Activated CD8-positive, alpha-beta memory T cell treated with anti-CD3 and anti-CD28 coated beads for 48 hours (primary cell): ENCODE measurements around the gene YWHAH.
A peak's percentile ranks its signal among the peaks of the same experiment; 100 is the strongest.

Source experiments
- DNase-seq, 3 experiments: peaks; one replicate each; pipeline ENCODE4 v3.0.0-alpha.2; 2020; ENCODE audit warnings: low read depth in 2 of 3, low spot score in 2 of 3

YWHAH gene

DNA sequence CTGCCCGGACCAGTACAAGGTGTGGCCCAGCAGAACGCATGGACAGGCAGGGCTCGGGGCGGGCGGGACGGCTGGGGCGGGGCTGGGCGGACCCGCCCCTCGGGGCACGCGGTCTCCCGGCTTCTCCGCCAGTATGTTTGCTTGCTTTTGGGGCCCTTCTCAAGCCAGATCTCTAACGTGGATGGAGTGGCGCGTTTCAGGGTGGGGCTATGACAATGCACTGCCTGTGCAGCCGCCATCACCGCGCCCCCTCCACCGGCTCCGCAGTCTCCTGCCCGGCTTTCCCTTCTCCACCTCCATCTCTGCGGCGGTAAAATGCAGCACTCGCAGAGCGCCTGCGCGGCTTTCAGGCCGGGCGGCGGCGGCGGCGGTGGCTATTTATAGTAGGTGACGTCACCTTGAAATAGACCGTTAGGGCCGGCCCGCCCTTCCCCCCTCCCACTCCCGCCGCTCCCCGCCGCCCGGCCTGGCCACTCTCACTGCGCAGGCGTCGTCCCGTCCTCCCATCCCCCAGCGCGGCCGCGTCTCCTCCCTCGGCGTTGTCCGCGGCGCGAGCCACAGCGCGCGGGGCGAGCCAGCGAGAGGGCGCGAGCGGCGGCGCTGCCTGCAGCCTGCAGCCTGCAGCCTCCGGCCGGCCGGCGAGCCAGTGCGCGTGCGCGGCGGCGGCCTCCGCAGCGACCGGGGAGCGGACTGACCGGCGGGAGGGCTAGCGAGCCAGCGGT is at the start of gene YWHAH:
TSS of gene YWHAH (plus strand) at position 558 of the 722 bp plus-strand sequence. CDS start 199 bp downstream, outside the sequence.
- peak; percentile 85 to 89 (median 85) for DNase-seq

DNA sequence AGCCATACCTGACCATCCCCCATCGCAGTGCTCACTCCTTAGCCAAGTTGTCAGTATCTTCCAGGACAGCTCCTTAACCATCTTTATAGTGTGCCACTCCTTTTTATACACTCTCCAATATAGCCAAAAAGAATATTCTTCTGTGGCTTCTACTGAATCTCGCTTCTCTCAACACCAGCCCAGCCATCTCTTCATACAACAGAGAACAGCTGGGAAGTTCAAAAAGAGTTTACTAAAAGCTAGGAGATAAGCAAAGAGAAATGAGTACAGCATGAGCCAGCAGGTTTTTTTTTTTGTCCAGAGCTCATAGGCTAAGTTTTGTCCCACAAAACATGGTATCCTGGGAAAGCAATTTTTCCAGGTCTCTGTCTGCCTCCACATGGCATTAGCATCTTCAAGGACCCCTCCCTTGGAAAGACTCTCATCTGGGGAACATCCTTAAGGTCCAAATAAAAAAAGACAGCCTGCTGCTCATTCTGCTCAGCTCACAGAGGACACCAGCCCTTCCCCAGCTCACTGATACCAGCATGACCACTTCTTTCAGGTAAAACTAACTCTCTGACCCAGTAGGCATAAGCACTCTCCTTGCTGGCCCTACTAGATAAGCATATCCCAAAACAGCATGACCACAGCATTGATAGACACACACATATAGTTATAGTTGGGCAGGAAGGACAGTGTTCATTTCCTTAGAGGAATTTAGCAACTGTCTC is 48.8 kb upstream of the YWHAH start:
- DNase-seq = no peak

GRCh38 chr22:31896472-31896871 is 47.9 kb upstream of the YWHAH start:
- DNase-seq = no peak

DNA sequence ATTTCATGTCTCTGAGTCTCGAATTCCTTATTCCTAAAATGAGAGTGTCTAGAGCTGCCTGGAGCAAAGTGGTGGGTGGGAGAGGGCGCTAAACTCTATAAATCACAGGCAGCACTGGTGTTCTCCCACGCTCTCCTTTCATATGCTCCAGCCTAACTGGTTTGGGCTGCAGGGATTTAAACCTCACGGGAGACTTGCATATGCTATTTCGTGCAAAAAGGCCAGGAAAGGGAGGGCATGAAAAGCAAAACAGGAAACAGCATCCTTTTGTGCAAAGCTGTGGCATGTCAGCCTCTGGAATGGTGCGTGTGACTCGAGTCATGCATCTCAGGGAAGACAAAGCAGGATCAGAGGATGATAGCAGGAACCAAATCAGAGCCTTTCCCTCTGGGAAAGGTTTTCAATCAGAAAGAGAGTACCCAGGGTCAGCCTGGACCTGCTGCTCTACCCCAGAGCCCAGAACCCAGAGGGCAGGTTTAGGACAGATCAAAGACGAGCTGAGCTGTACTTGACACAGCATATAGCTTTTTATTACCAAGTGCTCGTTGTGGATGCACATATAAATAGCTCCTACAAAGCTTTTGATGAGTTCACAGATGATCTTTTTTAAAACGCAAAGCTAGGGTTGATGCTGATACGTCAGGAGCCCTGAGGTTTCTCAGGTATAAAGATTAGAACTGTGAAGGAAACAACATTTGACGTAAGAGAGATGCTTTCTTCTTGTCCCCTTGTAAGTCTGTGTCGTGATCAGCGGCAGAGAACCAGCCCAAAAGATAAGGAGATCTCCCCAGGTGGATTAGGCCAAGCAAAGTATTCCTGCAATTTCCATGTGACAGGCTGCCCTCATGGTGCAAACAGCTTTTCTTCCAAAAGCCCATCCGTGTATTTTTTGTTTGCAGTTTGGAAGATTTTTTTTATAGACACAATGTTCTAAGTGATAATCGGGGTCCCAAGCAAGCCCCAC is 46.2 kb upstream of the YWHAH start:
- DNase-seq = no peak

DNA sequence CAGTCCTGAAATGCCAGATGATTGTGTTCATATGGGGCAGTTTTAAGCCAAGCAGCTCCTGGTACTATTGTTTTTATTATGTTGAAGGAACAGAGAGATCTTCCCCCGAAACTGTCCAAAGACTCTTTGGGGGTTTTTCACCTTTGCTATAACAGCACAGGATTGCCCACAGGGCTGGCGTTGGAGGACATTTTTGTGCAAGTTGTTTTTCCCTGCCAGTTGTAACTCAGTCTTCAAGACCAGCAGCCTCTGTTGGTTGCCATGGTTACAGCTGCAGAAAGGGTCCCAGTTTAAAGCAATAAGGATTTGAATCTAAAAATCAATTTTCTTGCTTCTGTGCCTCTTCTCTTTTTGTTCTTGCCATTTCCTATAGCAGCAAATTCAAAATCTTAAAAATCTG is 45.4 kb upstream of the YWHAH start:
- DNase-seq = no peak

DNA sequence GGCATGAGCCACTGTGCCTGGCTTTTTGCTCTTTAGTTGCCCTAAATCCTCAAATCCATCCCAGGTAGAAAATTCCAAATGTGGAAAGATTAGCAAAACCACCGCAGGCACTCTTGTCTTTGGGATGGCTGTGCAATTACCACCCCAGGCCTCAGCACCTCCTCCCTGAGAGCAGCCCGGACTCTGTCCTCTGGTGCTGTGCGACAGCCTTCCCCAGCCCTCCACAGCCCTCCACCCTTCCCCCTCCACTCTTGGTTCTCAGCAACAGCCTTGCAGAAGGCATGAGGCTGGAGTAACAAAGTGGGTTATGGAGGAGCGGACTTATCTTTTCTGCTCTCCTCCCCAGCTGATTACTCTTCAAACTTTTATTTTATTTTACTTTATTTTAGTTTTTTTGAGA is 44.7 kb upstream of the YWHAH start:
- no peak for DNase-seq

GRCh38 chr22:31901388-31902137 is 42.8 kb upstream of the YWHAH start:
- no peak for DNase-seq

DNA sequence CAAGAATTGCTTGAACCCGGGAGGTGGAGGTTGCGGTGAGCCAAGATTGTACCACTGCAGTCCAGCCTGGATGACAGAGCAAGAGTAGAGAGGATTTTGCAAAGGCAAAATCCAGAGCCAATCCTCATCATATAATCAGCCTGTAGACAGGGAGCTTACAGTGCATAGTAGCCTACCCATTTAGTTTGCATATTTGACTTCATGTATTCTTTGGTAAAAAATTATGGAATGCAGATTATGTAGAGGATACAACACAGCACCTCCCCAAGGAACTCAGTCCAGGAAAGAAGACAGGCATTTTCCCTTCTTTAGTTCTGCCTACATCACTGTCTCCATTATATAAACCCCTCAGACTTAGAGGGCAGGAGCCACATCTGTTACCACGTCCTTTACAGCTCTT is 39.7 kb upstream of the YWHAH start:
- DNase-seq = no peak

DNA sequence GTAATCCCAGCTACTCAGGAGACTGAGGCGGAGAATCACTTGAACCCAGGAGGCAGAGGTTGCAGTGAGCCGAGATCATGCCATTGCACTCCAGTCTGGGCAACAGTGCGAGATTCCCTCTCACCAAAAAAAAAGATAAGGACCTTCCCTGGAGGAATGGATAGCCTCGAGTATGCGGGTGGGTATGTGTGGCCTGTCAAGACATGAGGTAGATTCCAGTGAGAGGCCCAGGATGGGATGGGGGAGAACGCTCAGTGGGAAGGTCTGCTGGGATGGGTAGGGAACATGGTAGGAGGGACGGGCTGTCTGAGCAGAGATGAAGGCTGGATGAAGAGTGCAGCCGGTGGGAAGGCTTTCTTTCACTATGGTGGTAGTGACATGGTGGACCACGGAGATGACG is 39.0 kb upstream of the YWHAH start:
- DNase-seq = no peak

DNA sequence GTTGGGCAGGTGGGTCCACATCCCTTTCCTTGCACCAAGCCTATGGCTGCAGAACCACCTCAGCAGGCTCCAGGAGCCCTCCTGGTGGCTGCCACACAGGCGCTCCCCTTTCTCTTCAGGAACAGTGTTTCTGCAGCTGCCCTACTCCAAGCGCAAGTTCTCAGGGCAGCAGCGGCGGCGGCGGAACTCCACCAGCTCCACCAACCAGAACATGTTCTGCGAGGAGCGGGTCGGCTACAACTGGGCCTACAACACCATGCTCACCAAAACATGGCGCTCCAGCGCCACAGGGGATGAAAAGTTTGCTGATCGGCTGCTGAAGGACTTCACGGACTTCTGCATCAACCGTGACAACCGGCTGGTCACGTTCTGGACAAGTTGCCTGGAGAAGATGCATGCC is 38.2 kb upstream of the YWHAH start:
- no peak for DNase-seq

DNA sequence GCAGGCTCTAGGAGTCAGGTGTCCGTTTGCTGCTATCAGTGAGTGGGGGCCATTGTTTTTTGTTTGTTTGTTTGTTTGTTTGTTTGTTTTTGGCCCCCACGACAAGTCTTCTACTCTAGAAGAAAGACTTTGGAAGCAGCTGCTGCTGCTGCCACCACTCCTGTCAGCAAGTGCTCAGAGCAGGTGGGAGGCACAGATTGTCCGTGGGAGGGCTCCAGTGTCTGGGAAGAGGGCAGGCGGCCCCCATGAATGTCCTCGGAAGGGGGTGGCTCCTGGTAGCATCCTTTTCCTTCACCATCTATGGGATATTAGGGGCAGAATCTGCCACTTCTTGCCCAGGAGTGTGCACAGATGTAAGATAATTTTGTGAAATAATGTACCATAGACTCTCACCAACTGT is 37.8 kb upstream of the YWHAH start:
- DNase-seq = no peak

DNA sequence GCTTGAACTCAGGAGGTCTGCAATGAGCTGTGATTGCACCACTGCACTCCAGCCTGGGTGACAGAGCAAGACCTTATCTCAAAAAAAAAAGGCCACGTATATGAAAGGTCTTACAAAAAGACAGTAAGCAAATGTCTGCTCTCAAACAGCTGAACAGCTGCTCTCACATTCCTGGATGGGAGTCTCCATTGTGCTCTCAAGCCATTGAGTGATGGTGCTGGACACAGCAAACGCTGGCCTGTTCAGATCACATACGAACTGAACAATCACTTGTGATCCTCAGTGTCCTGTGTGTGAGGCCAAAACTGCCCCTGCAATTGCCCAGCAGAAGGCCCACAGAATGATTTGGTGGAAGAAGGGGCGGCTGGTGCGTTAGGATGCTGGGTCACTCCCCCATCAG is 34.4 kb upstream of the YWHAH start:
- DNase-seq = no peak

- DNase-seq = no peak
Measured at GRCh38 chr22:31911565-31912406, 32.5 kb upstream of the YWHAH start.

- no peak for DNase-seq
Measured at GRCh38 chr22:31912407-31912743, 32.0 kb upstream of the YWHAH start.

DNA sequence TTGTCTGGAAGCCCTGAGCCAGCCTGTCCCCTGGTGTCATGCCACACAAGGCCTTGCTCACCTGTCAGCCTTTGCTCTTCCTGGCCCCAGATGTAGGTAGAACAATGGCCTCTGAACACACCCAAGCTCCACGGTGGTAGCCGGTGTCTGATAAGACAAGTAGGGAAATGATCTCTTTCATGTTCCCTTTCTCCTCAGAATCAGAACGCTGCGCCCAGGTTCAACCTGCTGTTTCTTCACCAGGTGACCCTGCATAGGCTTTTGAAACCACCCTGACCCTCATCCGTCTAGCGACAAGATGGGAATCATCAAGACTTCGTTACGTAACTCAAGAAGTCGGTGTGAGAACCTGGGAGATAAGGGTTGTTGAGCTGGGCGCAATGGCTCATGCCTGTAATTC is 28.7 kb upstream of the YWHAH start:
- DNase-seq = no peak

GRCh38 chr22:31917227-31917921 is 27.0 kb upstream of the YWHAH start:
- DNase-seq = no peak

DNA sequence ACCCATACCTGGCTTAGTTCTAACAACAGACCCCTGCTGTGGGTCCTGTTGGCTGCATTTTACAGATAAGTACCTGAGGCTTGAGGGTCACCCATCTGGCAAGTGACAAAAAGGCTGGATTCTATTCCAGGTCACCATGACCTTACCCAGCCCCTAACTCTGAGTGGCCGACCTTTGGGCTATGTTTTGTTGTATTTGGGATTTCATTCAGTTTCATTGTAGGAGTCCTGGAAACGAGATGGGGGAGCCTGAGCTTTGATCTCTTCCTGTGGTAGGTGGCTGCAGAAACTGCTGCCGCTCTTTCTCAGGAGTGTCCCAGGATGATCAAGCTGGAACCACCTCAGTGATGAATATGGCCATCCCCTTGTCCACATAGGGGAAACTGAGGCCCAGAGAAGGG is 24.6 kb upstream of the YWHAH start:
- no peak for DNase-seq

GRCh38 chr22:31920306-31920705 is 24.0 kb upstream of the YWHAH start:
- no peak for DNase-seq

DNA sequence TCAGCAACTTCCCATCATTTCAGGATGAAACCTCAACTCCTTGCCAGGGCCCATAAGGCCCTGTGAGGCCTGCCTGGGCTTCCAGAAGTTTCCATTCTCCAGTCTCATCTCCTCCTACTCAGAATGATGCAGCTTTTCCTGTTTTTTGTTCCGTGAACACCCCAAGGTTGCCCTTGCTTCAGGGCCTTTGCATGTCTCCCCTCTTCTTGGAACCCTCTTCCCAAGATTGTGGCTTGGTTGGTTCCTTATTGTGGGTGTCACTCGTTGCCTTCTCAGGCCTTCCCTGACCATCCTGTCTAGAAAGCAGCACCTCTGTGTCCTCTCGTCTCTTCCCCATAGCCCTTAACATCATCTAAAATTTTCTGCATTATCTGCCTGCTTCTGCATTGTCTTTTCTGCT is 23.2 kb upstream of the YWHAH start:
- no peak for DNase-seq

- DNase-seq = no peak
Measured at GRCh38 chr22:31922534-31922933, 21.8 kb upstream of the YWHAH start.
